Loucy (cell line): ENCODE results near the gene PRR7.

Source experiments
- EZH2phosphoT487 ChIP-seq: fragments of 200-600 bp; IDR thresholded peaks from 2 replicates; pipeline ENCODE4 v1.6.1; 2018; ENCODE audit warnings: antibody characterized with exemption, mild to moderate bottlenecking, moderate library complexity, borderline replicate concordance
- TF ChIP-seq, protein P1 (sequence below): fragments of 200-600 bp; sonication (generic); conservative IDR thresholded peaks from 2 replicates; pipeline ENCODE4 v1.5.1; 2014; ENCODE audit warnings: mild to moderate bottlenecking, antibody characterized with exemption, low read length

DNA sequence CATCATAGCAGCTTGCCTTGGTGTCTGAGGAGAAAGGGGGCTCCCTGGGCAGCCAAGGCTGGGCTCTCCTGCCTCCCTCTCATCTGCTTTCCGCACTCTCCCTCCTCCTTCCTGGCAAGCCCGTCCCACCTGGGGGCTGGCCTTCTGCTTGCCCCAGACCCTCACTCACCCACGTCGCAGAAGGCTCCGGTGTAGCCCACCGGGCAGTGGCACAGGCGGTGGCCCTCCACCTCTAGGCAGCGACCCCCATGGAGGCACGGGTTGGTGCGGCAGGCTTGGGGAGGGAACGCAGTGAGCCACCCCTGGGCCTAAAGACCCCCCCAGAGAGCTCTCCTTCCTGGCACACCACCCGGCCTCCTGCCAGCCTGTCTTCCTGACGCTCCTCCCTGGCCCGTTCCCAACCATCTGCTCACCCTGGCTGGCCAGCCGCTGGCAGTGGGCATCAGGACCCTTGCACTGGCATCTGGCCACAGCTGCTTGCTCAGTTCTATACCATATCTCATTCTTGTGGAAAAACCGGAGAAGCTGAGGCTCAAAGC lies 41.9 kb upstream of the PRR7 start:
- TF ChIP-seq, protein P1, sequence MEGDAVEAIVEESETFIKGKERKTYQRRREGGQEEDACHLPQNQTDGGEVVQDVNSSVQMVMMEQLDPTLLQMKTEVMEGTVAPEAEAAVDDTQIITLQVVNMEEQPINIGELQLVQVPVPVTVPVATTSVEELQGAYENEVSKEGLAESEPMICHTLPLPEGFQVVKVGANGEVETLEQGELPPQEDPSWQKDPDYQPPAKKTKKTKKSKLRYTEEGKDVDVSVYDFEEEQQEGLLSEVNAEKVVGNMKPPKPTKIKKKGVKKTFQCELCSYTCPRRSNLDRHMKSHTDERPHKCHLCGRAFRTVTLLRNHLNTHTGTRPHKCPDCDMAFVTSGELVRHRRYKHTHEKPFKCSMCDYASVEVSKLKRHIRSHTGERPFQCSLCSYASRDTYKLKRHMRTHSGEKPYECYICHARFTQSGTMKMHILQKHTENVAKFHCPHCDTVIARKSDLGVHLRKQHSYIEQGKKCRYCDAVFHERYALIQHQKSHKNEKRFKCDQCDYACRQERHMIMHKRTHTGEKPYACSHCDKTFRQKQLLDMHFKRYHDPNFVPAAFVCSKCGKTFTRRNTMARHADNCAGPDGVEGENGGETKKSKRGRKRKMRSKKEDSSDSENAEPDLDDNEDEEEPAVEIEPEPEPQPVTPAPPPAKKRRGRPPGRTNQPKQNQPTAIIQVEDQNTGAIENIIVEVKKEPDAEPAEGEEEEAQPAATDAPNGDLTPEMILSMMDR: no peak
- TF ChIP-seq EZH2phosphoT487: no peak
